CD14-positive monocyte (primary cell): Measurements from ENCODE around the gene DHTKD1. TPM values are rescaled to one million over a fixed set of nuclear protein-coding genes. Genes with fewer than 3 reads are reported as not detected.
A peak's percentile ranks its signal among the peaks of the same experiment; 100 is the strongest.
"Not testable (repeated sequence)": the region's sequence is repeated elsewhere in the genome, so short reads cannot be mapped to it uniquely, and the experiment has no call there.

Experiments used
- DNase-seq, 3 donors: peaks; one replicate each; pipeline ENCODE4 v3.0.0-alpha.2; 2011 to 2022
- H2AFZ ChIP-seq: 2 replicates; pipeline ENCODE4 v1.6.0; 2012; ENCODE audit warnings: mild to moderate bottlenecking, low read depth, low read length, inconsistent platforms; ENCODE audit not compliant: insufficient read depth, poor library complexity, severe bottlenecking
- H3K27ac ChIP-seq, 2 donors: 1 replicate in 1 of 2; 2 replicates in 1 of 2; pipeline ENCODE4 v1.5.1; 2012 to 2013; ENCODE audit warnings: low read length in 2 of 2, control low read depth in 1 of 2, inconsistent platforms in 1 of 2, low read depth in 1 of 2, mild to moderate bottlenecking in 1 of 2
- H3K27me3 ChIP-seq, 2 donors: one replicate each; pipeline versions ENCODE4 v1.6.0 to v1.6.1; 2011 to 2013; ENCODE audit warnings: low read length in 2 of 2; ENCODE audit not compliant: control insufficient read depth in 2 of 2, insufficient read depth in 2 of 2
- H3K36me3 ChIP-seq, 2 donors: replicated peaks in 1 of 2; 1 replicate in 1 of 2; 2 replicates in 1 of 2; pipeline versions ENCODE4 v1.5.1 to v1.6.1; 2012 to 2013; ENCODE audit warnings: low read length in 2 of 2, control low read depth in 1 of 2, inconsistent platforms in 1 of 2, mild to moderate bottlenecking in 1 of 2; ENCODE audit not compliant: insufficient read depth in 2 of 2, control insufficient read depth in 1 of 2
- H3K4me1 ChIP-seq, 2 donors: 1 replicate in 1 of 2; 2 replicates in 1 of 2; pipeline versions ENCODE4 v1.5.1 to v1.6.1; 2012 to 2013; ENCODE audit warnings: low read length in 2 of 2, control low read depth in 1 of 2, inconsistent platforms in 1 of 2, mild to moderate bottlenecking in 1 of 2, moderate library complexity in 1 of 2; ENCODE audit not compliant: insufficient read depth in 2 of 2, control insufficient read depth in 1 of 2
- H3K4me2 ChIP-seq: replicated peaks from 2 replicates; pipeline ENCODE3; 2012; ENCODE audit warnings: low read length, moderate library complexity, mild to moderate bottlenecking; ENCODE audit not compliant: poor library complexity, severe bottlenecking; ENCODE audit errors: extremely low read depth
- H3K4me3 ChIP-seq, 3 experiments: fragments of 200-600 bp in 1 of 3; sonication (generic) in 1 of 3; replicated peaks in 1 of 3; 1 replicate in 2 of 3; 2 replicates in 1 of 3; pipeline ENCODE4 v1.5.1; 2011 to 2013; ENCODE audit warnings: low read length in 3 of 3, mild to moderate bottlenecking in 3 of 3, control low read depth in 2 of 3, low read depth in 2 of 3, inconsistent platforms in 1 of 3, moderate library complexity in 1 of 3
- H3K79me2 ChIP-seq: 2 replicates; pipeline ENCODE4 v1.6.0; 2012; ENCODE audit warnings: mild to moderate bottlenecking, control low read depth, inconsistent platforms, low read length, moderate library complexity; ENCODE audit not compliant: insufficient read depth
- H3K9ac ChIP-seq: 2 replicates; pipeline ENCODE4 v1.6.0; 2017; ENCODE audit warnings: low read length, mild to moderate bottlenecking; ENCODE audit not compliant: insufficient read depth, poor library complexity, severe bottlenecking
- H3K9me3 ChIP-seq, 2 donors: replicated peaks in 1 of 2; 1 replicate in 1 of 2; 2 replicates in 1 of 2; pipeline versions ENCODE4 v1.5.1 to v1.6.1; 2012 to 2013; ENCODE audit warnings: low read length in 2 of 2, control low read depth in 1 of 2; ENCODE audit not compliant: control insufficient read depth in 1 of 2, insufficient read depth in 1 of 2
- H4K20me1 ChIP-seq: 2 replicates; pipeline ENCODE4 v1.6.0; 2012; ENCODE audit warnings: mild to moderate bottlenecking, low read length, control low read depth, moderate library complexity; ENCODE audit not compliant: insufficient read depth
- H3K27ac Mint-ChIP-seq, 7 donors: one replicate each; pipeline ENCODE4 v1.8.0; 2020; ENCODE audit warnings: mild to moderate bottlenecking in 7 of 7, mixed read lengths in 7 of 7, moderate library complexity in 6 of 7, inconsistent platforms in 2 of 7
- H3K27me3 Mint-ChIP-seq, 3 donors: one replicate each; pipeline ENCODE4 v1.8.0; 2021 to 2022; ENCODE audit warnings: low read depth in 3 of 3, mild to moderate bottlenecking in 3 of 3, mixed read lengths in 3 of 3, moderate library complexity in 3 of 3, inconsistent platforms in 1 of 3
- H3K36me3 Mint-ChIP-seq, 2 donors: one replicate each; pipeline ENCODE4 v1.8.0; 2020; ENCODE audit warnings: mixed read lengths in 2 of 2, inconsistent platforms in 1 of 2, mild to moderate bottlenecking in 1 of 2
- H3K4me1 Mint-ChIP-seq: one replicate; pipeline ENCODE4 v1.8.0; 2020; ENCODE audit warnings: mild to moderate bottlenecking, mixed read lengths
- H3K4me3 Mint-ChIP-seq, 2 donors: one replicate each; pipeline ENCODE4 v1.8.0; 2020; ENCODE audit warnings: mild to moderate bottlenecking in 2 of 2, mixed read lengths in 2 of 2, moderate library complexity in 1 of 2
- H3K9me3 Mint-ChIP-seq, 7 donors: one replicate each; pipeline ENCODE4 v1.8.0; 2020 to 2022; ENCODE audit warnings: mixed read lengths in 7 of 7, mild to moderate bottlenecking in 6 of 7, moderate library complexity in 6 of 7, inconsistent platforms in 2 of 7
- WGBS: methylation state at CpG from one replicate; pipeline ENCODE4 v1.1.5; 2013; ENCODE audit warnings: missing lambda C conversion rate; ENCODE audit not compliant: insufficient coverage; 5-methylcytosine and 5-hydroxymethylcytosine counted together
- intact Hi-C, 2 donors: fragments of 100-400 bp; cut with micrococcal nuclease; formaldehyde crosslinking; loops; one replicate each; pipeline versions ENCODE4 v1.15.0 to v1.15.1; 2023
- polyA plus RNA-seq, 3 donors: library from polyadenylated mRNA; depleted of rRNA in 1 of 3; unstranded in 2 of 3; stranded (reverse) in 1 of 3; fragments of 300-500 nt in 2 of 3; fragments of >200 nt in 1 of 3; fragmentation: Illumina TruSeq in 2 of 3; gene quantifications; 1 replicate in 2 of 3; 2 replicates in 1 of 3; pipeline ENCODE4 v1.2.3, GENCODE V29; 2012 to 2021
- TF ChIP-seq, protein P1 (sequence below): fragments of 200-600 bp; IDR thresholded peaks from one replicate; pipeline ENCODE4 v1.8.0; 2022; ENCODE audit warnings: antibody characterized with exemption, mild to moderate bottlenecking

The DHTKD1 gene
- polyA plus RNA-seq, 3 donors = 7.0 to 12.1 (median 11.2) TPM

- H4K20me1 ChIP-seq = no peaks in the 10 kb centered on the region
- no peak for DNase-seq
- no peaks in the 10 kb centered on the region for H3K27me3 ChIP-seq
- no peaks in the 10 kb centered on the region for H3K36me3 Mint-ChIP-seq
- no peak overlapping the region for H3K9ac ChIP-seq
- no peak overlapping the region for H3K27ac Mint-ChIP-seq
- H3K4me1 ChIP-seq = peaks cover 4 to 7% of the 10 kb centered on the region in 2 donors
- no peaks in the 10 kb centered on the region for H3K9me3 Mint-ChIP-seq
- no peak overlapping the region for H3K27ac ChIP-seq
- H3K36me3 ChIP-seq = no peaks in the 10 kb centered on the region
- TF ChIP-seq, protein P1, sequence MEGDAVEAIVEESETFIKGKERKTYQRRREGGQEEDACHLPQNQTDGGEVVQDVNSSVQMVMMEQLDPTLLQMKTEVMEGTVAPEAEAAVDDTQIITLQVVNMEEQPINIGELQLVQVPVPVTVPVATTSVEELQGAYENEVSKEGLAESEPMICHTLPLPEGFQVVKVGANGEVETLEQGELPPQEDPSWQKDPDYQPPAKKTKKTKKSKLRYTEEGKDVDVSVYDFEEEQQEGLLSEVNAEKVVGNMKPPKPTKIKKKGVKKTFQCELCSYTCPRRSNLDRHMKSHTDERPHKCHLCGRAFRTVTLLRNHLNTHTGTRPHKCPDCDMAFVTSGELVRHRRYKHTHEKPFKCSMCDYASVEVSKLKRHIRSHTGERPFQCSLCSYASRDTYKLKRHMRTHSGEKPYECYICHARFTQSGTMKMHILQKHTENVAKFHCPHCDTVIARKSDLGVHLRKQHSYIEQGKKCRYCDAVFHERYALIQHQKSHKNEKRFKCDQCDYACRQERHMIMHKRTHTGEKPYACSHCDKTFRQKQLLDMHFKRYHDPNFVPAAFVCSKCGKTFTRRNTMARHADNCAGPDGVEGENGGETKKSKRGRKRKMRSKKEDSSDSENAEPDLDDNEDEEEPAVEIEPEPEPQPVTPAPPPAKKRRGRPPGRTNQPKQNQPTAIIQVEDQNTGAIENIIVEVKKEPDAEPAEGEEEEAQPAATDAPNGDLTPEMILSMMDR = no peak
- no CpG with 5 or more reads among the region's 3 CpGs for whole genome bisulfite sequencing
- H3K4me3 ChIP-seq = no peak overlapping the region
- H3K9me3 ChIP-seq = no peaks in the 10 kb centered on the region
- no peaks in the 10 kb centered on the region for H3K79me2 ChIP-seq
- no peak overlapping the region for H3K4me2 ChIP-seq
- H2AFZ ChIP-seq = no peak overlapping the region
- no peaks in the 10 kb centered on the region for H3K27me3 Mint-ChIP-seq
- intact Hi-C loops = no loop called here
- peaks cover 3% of the 10 kb centered on the region for H3K4me1 Mint-ChIP-seq
- H3K4me3 Mint-ChIP-seq = no peak overlapping the region
These were observed 5.3 kb upstream of the DHTKD1 start for GRCh38 chr10:12063483-12063818.

DNA sequence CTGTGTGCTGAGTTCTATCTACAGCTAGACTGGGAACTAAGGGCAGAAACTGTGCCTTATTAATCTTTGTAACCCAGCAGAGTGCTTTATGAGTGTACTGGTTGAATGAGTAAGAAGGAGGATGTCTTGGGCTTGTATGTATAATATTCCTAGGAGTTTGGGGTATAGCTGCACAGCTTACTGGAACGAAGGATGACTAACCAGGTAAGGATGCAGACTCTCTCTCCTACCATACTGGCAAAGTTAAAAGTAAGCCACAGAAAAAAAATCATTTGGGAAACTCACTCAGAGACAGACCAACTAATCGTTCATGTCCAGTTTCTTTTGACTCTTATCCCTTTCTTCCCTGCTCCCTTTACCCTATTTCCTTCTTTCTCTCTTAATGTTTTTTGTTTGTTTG, 1.4 kb upstream of the DHTKD1 start:
- Histone ChIP-seq H4K20me1 (peaks cover 5% of the 10 kb centered on the region), H3K9me3 (no peaks in the 10 kb centered on the region), H3K9ac (no peak overlapping the region), H3K27me3 (no peaks in the 10 kb centered on the region), H3K4me1 (peaks cover 12 to 23% of the 10 kb centered on the region in 2 donors), H3K36me3 (no peaks in the 10 kb centered on the region), H3K79me2 (peaks cover 34% of the 10 kb centered on the region), H3K27ac (no peak overlapping the region), H3K4me2 (no peak overlapping the region), H2AFZ (peak overlapping the region; percentile 1), H3K4me3 (no peak overlapping the region)
- H3K9me3 Mint-ChIP-seq = no peaks in the 10 kb centered on the region
- intact Hi-C loops = loop anchor here in 1 of 2 donors (5.0 kb wide), 1 partner anchor 60 kb away; the partner anchor contains the start of gene SEC61A2
- H3K27me3 Mint-ChIP-seq = peaks cover 0 to 2% (median 0%) of the 10 kb centered on the region in 3 donors
- no peak overlapping the region for H3K4me3 Mint-ChIP-seq
- H3K4me1 Mint-ChIP-seq = peaks cover 19% of the 10 kb centered on the region
- DNase-seq = no peak
- H3K36me3 Mint-ChIP-seq = no peaks in the 10 kb centered on the region
- TF ChIP-seq, protein P1 = no peak
- H3K27ac Mint-ChIP-seq = no peak overlapping the region
- no CpG with 5 or more reads among the region's 2 CpGs for WGBS

- intact Hi-C loops, H4K20me1 ChIP-seq, H3K4me3 ChIP-seq, H3K27me3 ChIP-seq, H3K4me2 ChIP-seq, H3K9me3 ChIP-seq, H3K4me3 Mint-ChIP-seq, H3K27me3 Mint-ChIP-seq, H3K27ac Mint-ChIP-seq, H3K27ac ChIP-seq, H3K9me3 Mint-ChIP-seq, H3K36me3 ChIP-seq, H3K36me3 Mint-ChIP-seq, H3K9ac ChIP-seq, DNase-seq, H2AFZ ChIP-seq: not testable (repeated sequence)
- peaks cover 36% of the 10 kb centered on the region for H3K79me2 ChIP-seq
- H3K4me1 ChIP-seq = peaks cover 12 to 23% of the 10 kb centered on the region in 2 donors
- peaks cover 19% of the 10 kb centered on the region for H3K4me1 Mint-ChIP-seq
- WGBS = 89% methylated on average over 10 of the region's 15 CpGs
These were observed 2.7 kb downstream of the DHTKD1 start for GRCh38 chr10:12071441-12071840.
